ENCODE measurements around the gene PI3. TPM values are rescaled to one million over a fixed set of nuclear protein-coding genes. Genes with fewer than 3 reads are reported as not detected.
"Not testable (repeated sequence)": the region's sequence is repeated elsewhere in the genome, so short reads cannot be mapped to it uniquely, and the experiment has no call there.

PI3 gene
- total RNA-seq, 6 experiments from 2014 or later, result not detected

- H3K36me3 Mint-ChIP-seq (ENCODE audit: low read depth), result no peaks in the 10 kb centered on the region
- H3K27me3 Mint-ChIP-seq (ENCODE audit: insufficient read depth), result peaks cover 13% of the 10 kb centered on the region
- no peaks in the 10 kb centered on the region for H3K9me3 Mint-ChIP-seq
- no peak for DNase-seq
- H3K4me3 Mint-ChIP-seq, result no peak overlapping the region
- no peak for TF ChIP-seq CTCF (IDR thresholded peaks at IDR 0.05)
- no peaks in the 10 kb centered on the region for H3K4me1 Mint-ChIP-seq (ENCODE audit: low read depth)
- H3K27ac Mint-ChIP-seq, result no peak overlapping the region
Measured at GRCh38 chr20:45140836-45141235, 33.9 kb upstream of the PI3 start.

- no peaks in the 10 kb centered on the region for H3K9me3 Mint-ChIP-seq
- H3K27me3 Mint-ChIP-seq (ENCODE audit: insufficient read depth), result peaks cover 10% of the 10 kb centered on the region
- H3K4me1 Mint-ChIP-seq (ENCODE audit: low read depth), result no peaks in the 10 kb centered on the region
- no peaks in the 10 kb centered on the region for H3K36me3 Mint-ChIP-seq (ENCODE audit: low read depth)
- no peak overlapping the region for H3K4me3 Mint-ChIP-seq
- H3K27ac Mint-ChIP-seq, result no peak overlapping the region
- DNase-seq, result no peak
- no peak for TF ChIP-seq CTCF (IDR thresholded peaks at IDR 0.05)
Measured at GRCh38 chr20:45149062-45149461, 25.6 kb upstream of the PI3 start.

GRCh38 chr20:45152405-45152804 lies 22.3 kb upstream of the PI3 start:
- Mint-ChIP-seq H3K4me3 (no peak overlapping the region), H3K9me3 (no peaks in the 10 kb centered on the region), H3K27ac (no peak overlapping the region), H3K27me3 (ENCODE audit: insufficient read depth) (peaks cover 16% of the 10 kb centered on the region), H3K36me3 (ENCODE audit: low read depth) (no peaks in the 10 kb centered on the region), H3K4me1 (ENCODE audit: low read depth) (no peaks in the 10 kb centered on the region)
- no peak for TF ChIP-seq CTCF (IDR thresholded peaks at IDR 0.05)
- DNase-seq, result no peak

- peaks cover 5% of the 10 kb centered on the region; the same call in 1 of the 2 replicates for H3K4me1 Mint-ChIP-seq (ENCODE audit: low read depth)
- H3K27me3 Mint-ChIP-seq (ENCODE audit: insufficient read depth), result peaks cover 16% of the 10 kb centered on the region
- no peak overlapping the region for H3K4me3 Mint-ChIP-seq
- H3K36me3 Mint-ChIP-seq (ENCODE audit: low read depth), result no peaks in the 10 kb centered on the region
- H3K9me3 Mint-ChIP-seq, result no peaks in the 10 kb centered on the region
- H3K27ac Mint-ChIP-seq, result no peak overlapping the region
- DNase-seq, result no peak
- TF ChIP-seq CTCF (IDR thresholded peaks at IDR 0.05), result no peak
Measured at GRCh38 chr20:45153147-45153546, 21.6 kb upstream of the PI3 start.

- Mint-ChIP-seq H3K36me3 (ENCODE audit: low read depth) (0 out of 2 replicates have a peak, but pooled peaks cover under 1% of the 10 kb centered on the region), H3K27ac (no peak overlapping the region), H3K9me3 (no peaks in the 10 kb centered on the region), H3K4me3 (no peak overlapping the region), H3K27me3 (ENCODE audit: insufficient read depth) (peaks cover 16% of the 10 kb centered on the region), H3K4me1 (ENCODE audit: low read depth) (peaks cover 5% of the 10 kb centered on the region; the same call in 1 of the 2 replicates)
- no peak for DNase-seq
- TF ChIP-seq CTCF (IDR thresholded peaks at IDR 0.05), result no peak
Measured at GRCh38 chr20:45153752-45154151, 20.9 kb upstream of the PI3 start.

- H3K27me3 Mint-ChIP-seq (ENCODE audit: insufficient read depth), result peaks cover 16% of the 10 kb centered on the region
Measured at GRCh38 chr20:45154183-45154582, 20.5 kb upstream of the PI3 start.

GRCh38 chr20:45154794-45155193 lies 19.9 kb upstream of the PI3 start:
- not testable (repeated sequence) for H3K4me1 Mint-ChIP-seq (ENCODE audit: low read depth); H3K4me3 Mint-ChIP-seq; DNase-seq; H3K27ac Mint-ChIP-seq; H3K9me3 Mint-ChIP-seq; H3K36me3 Mint-ChIP-seq (ENCODE audit: low read depth)
- H3K27me3 Mint-ChIP-seq (ENCODE audit: insufficient read depth), result peaks cover 16% of the 10 kb centered on the region

More at GRCh38 chr20:45154183-45154582, 20.5 kb upstream of the PI3 start:
- DNase-seq, result peak; percentile 10
- Mint-ChIP-seq H3K4me1 (ENCODE audit: low read depth) (peaks cover 5% of the 10 kb centered on the region; the same call in 1 of the 2 replicates), H3K9me3 (no peaks in the 10 kb centered on the region), H3K27ac (no peak overlapping the region), H3K36me3 (ENCODE audit: low read depth) (0 out of 2 replicates have a peak, but pooled peaks cover 4% of the 10 kb centered on the region), H3K4me3 (no peak overlapping the region)
- peak; percentile 26; the same call in 1 of the 2 replicates for TF ChIP-seq CTCF (IDR thresholded peaks at IDR 0.05)
